GM12874 (cell line): ENCODE data around the gene ZNF396.

ENCODE experiments used
- CTCF ChIP-seq: IDR thresholded peaks from 2 replicates; pipeline ENCODE4 v1.5.1; 2011; ENCODE audit warnings: low read depth, mild to moderate bottlenecking, control low read depth, low read length, moderate library complexity; ENCODE audit not compliant: insufficient read depth

Gene ZNF396

GRCh38 chr18:35413163-35413511 lies 36.0 kb upstream of the ZNF396 start:
- TF ChIP-seq CTCF: no peak

- TF ChIP-seq CTCF: no peak
Measured at GRCh38 chr18:35411625-35412351, 34.7 kb upstream of the ZNF396 start.

GRCh38 chr18:35410561-35410960 lies 33.4 kb upstream of the ZNF396 start:
- no peak for TF ChIP-seq CTCF

- no peak for TF ChIP-seq CTCF
Measured at GRCh38 chr18:35409911-35410310, 32.8 kb upstream of the ZNF396 start.

- TF ChIP-seq CTCF: no peak
Measured at GRCh38 chr18:35408843-35409261, 31.7 kb upstream of the ZNF396 start.

GRCh38 chr18:35407871-35408481 lies 30.8 kb upstream of the ZNF396 start:
- peak; percentile 61 for TF ChIP-seq CTCF

GRCh38 chr18:35406666-35407065 lies 29.5 kb upstream of the ZNF396 start:
- no peak for TF ChIP-seq CTCF
